ENCODE data around the gene HSPG2.

HSPG2 gene

DNA sequence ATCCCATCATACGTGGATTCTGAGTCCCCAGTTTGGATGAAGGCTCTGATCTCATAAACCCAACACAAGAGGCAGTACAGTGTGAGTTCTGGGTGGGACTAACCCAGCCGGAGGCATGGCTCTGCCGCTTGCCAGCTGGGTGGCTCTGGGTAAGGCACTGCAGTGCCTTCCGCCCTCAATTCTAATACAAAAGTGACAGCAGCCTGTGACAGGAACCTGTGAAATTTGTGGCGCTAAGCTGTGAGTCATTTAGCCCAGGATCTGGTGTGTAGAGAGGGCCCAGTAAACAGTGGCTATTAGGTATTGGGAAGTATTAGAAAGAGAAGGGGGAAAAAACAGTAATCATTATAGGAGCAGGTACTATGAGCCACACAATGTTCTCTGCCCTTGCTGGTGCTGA, 23.3 kb downstream of the HSPG2 start:
- H3K79me2 ChIP-seq (ENCODE audit: insufficient read depth, low read depth), result no peaks in the 10 kb centered on the region

DNA sequence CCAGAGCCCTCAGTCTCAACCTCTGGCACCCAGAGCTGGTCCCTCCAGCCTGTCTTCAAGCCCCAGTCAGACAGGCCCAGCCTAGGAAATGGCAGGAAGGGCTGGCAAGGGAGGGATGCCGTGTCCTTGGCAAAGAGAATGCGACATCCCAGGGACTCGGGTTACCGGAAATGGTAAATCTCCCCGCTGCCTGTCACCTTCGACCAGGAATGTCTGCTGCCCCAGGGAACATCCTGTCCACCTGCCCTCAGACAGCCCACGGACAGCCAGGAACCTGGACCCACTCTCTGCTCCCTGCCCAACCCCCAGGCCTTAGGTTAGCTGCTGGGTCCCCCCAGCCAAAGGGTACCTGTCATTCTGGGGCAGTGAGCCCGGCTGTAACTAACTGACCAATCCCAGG, 23.9 kb downstream of the HSPG2 start:
- Histone ChIP-seq H2AFZ (ENCODE audit: low read depth) (no peak overlapping the region), H3K27ac (no peak overlapping the region), H3K4me1 (ENCODE audit: low read depth, poor library complexity, severe bottlenecking) (no peaks in the 10 kb centered on the region), H3K4me3 (IDR thresholded peaks at IDR 0.05; ENCODE audit: insufficient read depth, low read depth, low read length) (no peak overlapping the region), H3K36me3 (ENCODE audit: insufficient read depth) (no peaks in the 10 kb centered on the region), H3K27me3 (ENCODE audit: insufficient read depth, low read depth) (0 out of 2 replicates have a peak, but pooled peaks cover 3% of the 10 kb centered on the region), H3K9ac (no peak overlapping the region), H3K4me2 (no peak overlapping the region), H3K79me2 (ENCODE audit: insufficient read depth, low read depth) (no peaks in the 10 kb centered on the region), H4K20me1 (ENCODE audit: insufficient read depth) (no peaks in the 10 kb centered on the region)
- TF ChIP-seq CTCF (conservative IDR thresholded peaks at IDR 0.05; ENCODE audit: low read depth, low read length), result no peak

More for the DNA sequence above, 23.3 kb downstream of the HSPG2 start:
- Histone ChIP-seq H3K4me3 (IDR thresholded peaks at IDR 0.05; ENCODE audit: insufficient read depth, low read depth, low read length) (no peak overlapping the region), H3K9ac (no peak overlapping the region), H3K27me3 (ENCODE audit: insufficient read depth, low read depth) (peaks cover 3% of the 10 kb centered on the region; the same call in 1 of the 2 replicates), H4K20me1 (ENCODE audit: insufficient read depth) (no peaks in the 10 kb centered on the region), H2AFZ (ENCODE audit: low read depth) (no peak overlapping the region), H3K36me3 (ENCODE audit: insufficient read depth) (no peaks in the 10 kb centered on the region), H3K27ac (no peak overlapping the region), H3K4me2 (no peak overlapping the region), H3K4me1 (ENCODE audit: low read depth, poor library complexity, severe bottlenecking) (no peaks in the 10 kb centered on the region)
- TF ChIP-seq CTCF (conservative IDR thresholded peaks at IDR 0.05; ENCODE audit: low read depth, low read length), result no peak

GRCh38 chr1:21912038-21912758, 24.9 kb downstream of the HSPG2 start:
- no peaks in the 10 kb centered on the region for H3K4me1 ChIP-seq (ENCODE audit: low read depth, poor library complexity, severe bottlenecking)
- H3K4me3 ChIP-seq (IDR thresholded peaks at IDR 0.05; ENCODE audit: insufficient read depth, low read depth, low read length), result no peak overlapping the region
- H3K79me2 ChIP-seq (ENCODE audit: insufficient read depth, low read depth), result no peaks in the 10 kb centered on the region
- no peak overlapping the region for H3K9ac ChIP-seq
- no peaks in the 10 kb centered on the region for H4K20me1 ChIP-seq (ENCODE audit: insufficient read depth)
- H3K27ac ChIP-seq, result no peak overlapping the region
- TF ChIP-seq CTCF (conservative IDR thresholded peaks at IDR 0.05; ENCODE audit: low read depth, low read length), result no peak
- H3K4me2 ChIP-seq, result no peak overlapping the region
- no peaks in the 10 kb centered on the region for H3K36me3 ChIP-seq (ENCODE audit: insufficient read depth)
- no peak overlapping the region for H2AFZ ChIP-seq (ENCODE audit: low read depth)
- 0 out of 2 replicates have a peak, but pooled peaks cover 3% of the 10 kb centered on the region for H3K27me3 ChIP-seq (ENCODE audit: insufficient read depth, low read depth)

- no peak overlapping the region for H2AFZ ChIP-seq (ENCODE audit: low read depth)
- H3K4me1 ChIP-seq (ENCODE audit: low read depth, poor library complexity, severe bottlenecking), result no peaks in the 10 kb centered on the region
- no peak overlapping the region for H3K9ac ChIP-seq
- H3K4me2 ChIP-seq, result no peak overlapping the region
- TF ChIP-seq CTCF (conservative IDR thresholded peaks at IDR 0.05; ENCODE audit: low read depth, low read length), result no peak
- no peak overlapping the region for H3K4me3 ChIP-seq (IDR thresholded peaks at IDR 0.05; ENCODE audit: insufficient read depth, low read depth, low read length)
- H3K79me2 ChIP-seq (ENCODE audit: insufficient read depth, low read depth), result no peaks in the 10 kb centered on the region
- 0 out of 2 replicates have a peak, but pooled peaks cover 3% of the 10 kb centered on the region for H3K27me3 ChIP-seq (ENCODE audit: insufficient read depth, low read depth)
- H4K20me1 ChIP-seq (ENCODE audit: insufficient read depth), result no peaks in the 10 kb centered on the region
- H3K36me3 ChIP-seq (ENCODE audit: insufficient read depth), result no peaks in the 10 kb centered on the region
- H3K27ac ChIP-seq, result no peak overlapping the region
Measured at GRCh38 chr1:21911205-21912001, 25.7 kb downstream of the HSPG2 start.

All from KMS-11 (cell line).